Thyroid gland (tissue), 4 donors: ENCODE data around the gene C2orf80.

Experiments used
- POLR2A ChIP-seq, 2 donors: fragments of 450-650 bp; IDR thresholded peaks; one replicate each; pipeline ENCODE4 v1.6.1; 2017; ENCODE audit warnings: antibody characterized with exemption in 2 of 2, mild to moderate bottlenecking in 2 of 2, moderate library complexity in 1 of 2
- TF ChIP-seq, protein P1 (sequence below), 6 experiments: fragments of 200-600 bp in 3 of 6; fragments of 450-650 bp in 3 of 6; sonication (generic) in 3 of 6; IDR thresholded peaks; one replicate each; pipeline ENCODE4 v1.5.1; 2016 to 2019; ENCODE audit warnings: antibody characterized with exemption in 6 of 6, mild to moderate bottlenecking in 2 of 6, inconsistent platforms in 1 of 6, moderate library complexity in 1 of 6

DNA sequence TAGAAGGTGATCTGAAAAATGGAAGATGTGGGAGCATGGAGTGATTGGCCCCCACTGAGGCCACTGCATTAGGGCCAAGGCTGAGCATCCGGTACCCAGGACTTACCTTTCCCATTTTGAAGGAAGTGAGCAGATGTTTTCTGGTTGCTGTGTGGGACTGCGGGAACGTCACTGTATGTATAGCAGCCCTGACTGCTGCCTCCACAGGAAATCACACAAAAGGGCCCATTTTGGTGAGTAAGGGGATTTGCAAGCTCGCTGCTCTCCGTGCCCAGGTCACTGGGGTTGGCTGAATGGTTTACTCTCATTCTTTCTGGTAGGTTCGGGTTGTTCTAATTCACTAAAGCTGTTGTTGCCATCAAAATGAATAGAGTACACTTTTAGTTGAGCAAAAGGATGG is 43.8 kb downstream of the C2orf80 start, which contains the start of gene CRYGB:
- TF ChIP-seq, protein P1, sequence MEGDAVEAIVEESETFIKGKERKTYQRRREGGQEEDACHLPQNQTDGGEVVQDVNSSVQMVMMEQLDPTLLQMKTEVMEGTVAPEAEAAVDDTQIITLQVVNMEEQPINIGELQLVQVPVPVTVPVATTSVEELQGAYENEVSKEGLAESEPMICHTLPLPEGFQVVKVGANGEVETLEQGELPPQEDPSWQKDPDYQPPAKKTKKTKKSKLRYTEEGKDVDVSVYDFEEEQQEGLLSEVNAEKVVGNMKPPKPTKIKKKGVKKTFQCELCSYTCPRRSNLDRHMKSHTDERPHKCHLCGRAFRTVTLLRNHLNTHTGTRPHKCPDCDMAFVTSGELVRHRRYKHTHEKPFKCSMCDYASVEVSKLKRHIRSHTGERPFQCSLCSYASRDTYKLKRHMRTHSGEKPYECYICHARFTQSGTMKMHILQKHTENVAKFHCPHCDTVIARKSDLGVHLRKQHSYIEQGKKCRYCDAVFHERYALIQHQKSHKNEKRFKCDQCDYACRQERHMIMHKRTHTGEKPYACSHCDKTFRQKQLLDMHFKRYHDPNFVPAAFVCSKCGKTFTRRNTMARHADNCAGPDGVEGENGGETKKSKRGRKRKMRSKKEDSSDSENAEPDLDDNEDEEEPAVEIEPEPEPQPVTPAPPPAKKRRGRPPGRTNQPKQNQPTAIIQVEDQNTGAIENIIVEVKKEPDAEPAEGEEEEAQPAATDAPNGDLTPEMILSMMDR (IDR thresholded peaks at IDR 0.05): no peak
- TF ChIP-seq POLR2A (IDR thresholded peaks at IDR 0.05): no peak
